Uterus (tissue), 4 donors: ENCODE measurements around the gene BRMS1. TPM values are rescaled to one million over a fixed set of nuclear protein-coding genes. Genes with fewer than 3 reads are reported as not detected.

Source experiments
- DNase-seq, 2 donors: peaks; one replicate each; pipeline ENCODE4 v3.0.0-alpha.2; 2019 to 2020
- H3K27ac ChIP-seq, 2 donors: fragments of 200-600 bp; sonication (generic); 1 replicate in 1 of 2; 2 replicates in 1 of 2; pipeline ENCODE4 v1.5.1; 2016 to 2018
- H3K27me3 ChIP-seq, 2 donors: fragments of 200-600 bp; sonication (generic); one replicate each; pipeline ENCODE4 v1.5.1; 2018 to 2019; ENCODE audit warnings: control low read depth in 1 of 2
- H3K36me3 ChIP-seq, 2 donors: fragments of 200-600 bp; sonication (generic); one replicate each; pipeline ENCODE4 v1.5.1; 2019; ENCODE audit warnings: control low read depth in 1 of 2
- H3K4me1 ChIP-seq, 2 donors: fragments of 200-600 bp; sonication (generic); one replicate each; pipeline ENCODE4 v1.5.1; 2018 to 2019; ENCODE audit warnings: control low read depth in 1 of 2
- H3K4me3 ChIP-seq, 2 donors: fragments of 200-600 bp; sonication (generic); 1 replicate in 1 of 2; 2 replicates in 1 of 2; pipeline ENCODE4 v1.5.1; 2018 to 2019; ENCODE audit warnings: mild to moderate bottlenecking in 1 of 2
- H3K9me3 ChIP-seq, 2 donors: fragments of 200-600 bp; sonication (generic); one replicate each; pipeline ENCODE4 v1.5.1; 2019; ENCODE audit warnings: control low read depth in 1 of 2
- CTCF ChIP-seq, 4 experiments: fragments of 200-600 bp in 2 of 4; fragments of 450-650 bp in 2 of 4; sonication (generic) in 2 of 4; IDR thresholded peaks; one replicate each; pipeline ENCODE4 v1.5.1; 2016 to 2019; ENCODE audit warnings: antibody characterized with exemption in 4 of 4, mild to moderate bottlenecking in 2 of 4, moderate library complexity in 1 of 4
- POLR2A ChIP-seq, 2 donors: fragments of 450-650 bp; IDR thresholded peaks; one replicate each; pipeline ENCODE4 v1.6.1; 2016; ENCODE audit warnings: antibody characterized with exemption in 2 of 2, mild to moderate bottlenecking in 1 of 2, moderate library complexity in 1 of 2
- intact Hi-C: fragments of 100-400 bp; cut with DNase I; formaldehyde crosslinking; loops from one replicate; pipeline ENCODE4 v1.15.1; 2023; ENCODE audit warnings: low total_unique reads
- total RNA-seq, 4 donors: library from RNA; depleted of rRNA in 3 of 4; stranded (reverse); fragments of >200 nt in 3 of 4; gene quantifications; one replicate each; pipeline versions ENCODE4 v1.1.0 to v1.2.4, GENCODE V29; 2014 to 2023
- donor health status: DM: yes; HTN: yes; CAD: no.

BRMS1 gene
- total RNA-seq, 4 donors from 2014 or later, result 15.0 to 77.4 (median 21.9) TPM

DNA sequence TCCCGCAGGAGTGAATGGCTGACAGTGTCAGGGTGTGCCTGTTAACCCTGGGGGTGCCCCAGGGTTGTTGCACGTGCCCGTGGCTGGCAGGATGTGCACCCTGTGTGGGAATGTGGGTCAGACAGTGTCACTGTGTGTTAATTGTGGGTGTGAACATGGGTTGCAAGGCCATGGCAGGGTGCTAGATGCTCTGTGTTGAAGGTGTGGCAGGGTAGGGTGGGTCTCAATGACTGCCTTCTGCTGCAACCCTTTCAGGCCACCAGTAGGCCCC lies 16.9 kb downstream of the BRMS1 start:
- intact Hi-C loops, result no loop called here
- H3K4me1 ChIP-seq, result peaks cover 0 to 4% of the 10 kb centered on the region in 2 donors
- DNase-seq, result no peak
- H3K36me3 ChIP-seq, result no peaks in the 10 kb centered on the region
- H3K27ac ChIP-seq, result peak overlapping the region in 1 of 2 donors; percentile 57
- TF ChIP-seq CTCF (IDR thresholded peaks at IDR 0.05) (no peak), POLR2A (IDR thresholded peaks at IDR 0.05) (no peak)
- H3K27me3 ChIP-seq, result no peaks in the 10 kb centered on the region
- H3K4me3 ChIP-seq, result no peak overlapping the region
- no peaks in the 10 kb centered on the region for H3K9me3 ChIP-seq

GRCh38 chr11:66327171-66328030 lies 17.5 kb downstream of the BRMS1 start:
- H3K27me3 ChIP-seq, result no peaks in the 10 kb centered on the region
- intact Hi-C loops, result no loop called here
- no peaks in the 10 kb centered on the region for H3K9me3 ChIP-seq
- TF ChIP-seq CTCF (IDR thresholded peaks at IDR 0.05), result no peak
- no peak for TF ChIP-seq POLR2A (IDR thresholded peaks at IDR 0.05)
- H3K4me1 ChIP-seq, result peaks cover 0 to 4% of the 10 kb centered on the region in 2 donors
- peak overlapping the region; percentile 57 to 59 for H3K27ac ChIP-seq
- no peaks in the 10 kb centered on the region for H3K36me3 ChIP-seq
- DNase-seq, result no peak
- no peak overlapping the region for H3K4me3 ChIP-seq

DNA sequence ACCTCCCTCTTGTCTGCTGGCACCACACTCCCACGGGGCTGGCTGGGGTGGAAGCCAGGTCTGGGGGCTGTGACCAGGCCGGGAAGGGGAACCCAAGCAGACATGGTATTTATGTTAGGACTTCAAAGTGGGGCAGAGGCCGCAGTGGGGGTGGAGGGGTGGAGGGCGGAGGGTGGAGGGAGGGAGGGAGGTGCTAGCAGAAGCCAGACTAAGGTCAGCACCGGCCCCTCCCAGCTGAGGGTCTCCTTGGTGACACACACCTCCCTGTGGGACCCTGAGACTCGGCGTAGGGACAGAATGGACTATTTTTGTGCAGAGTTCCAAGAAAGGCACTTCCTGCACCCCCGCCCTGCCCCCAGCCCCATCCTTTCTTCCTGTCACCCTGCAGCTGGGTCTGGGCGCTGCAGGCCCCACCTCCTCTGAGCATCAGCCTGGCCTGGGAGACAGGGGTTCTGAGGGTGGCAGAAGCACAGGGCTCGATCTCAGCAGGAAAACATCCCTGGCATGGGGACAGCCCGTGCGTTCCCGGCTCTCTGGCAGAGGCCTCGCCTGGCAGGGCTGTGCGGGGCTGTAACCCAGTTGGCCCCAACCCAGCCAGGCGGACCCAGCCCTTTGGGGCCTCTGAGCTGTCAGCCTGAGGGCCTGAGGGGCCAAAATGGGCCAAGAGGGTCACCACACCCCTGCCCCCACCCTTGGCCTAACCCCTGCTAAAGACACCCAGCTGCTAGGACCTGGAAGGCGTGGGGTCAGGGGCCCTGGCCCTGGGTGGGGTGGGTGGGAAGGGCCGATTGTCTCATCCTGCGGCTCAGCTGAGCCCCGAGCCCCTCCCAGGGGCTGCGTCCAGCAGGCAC lies 18.4 kb downstream of the BRMS1 start:
- H3K4me1 ChIP-seq, result peaks cover 0 to 4% of the 10 kb centered on the region in 2 donors
- intact Hi-C loops, result no loop called here
- no peak for TF ChIP-seq POLR2A (IDR thresholded peaks at IDR 0.05)
- TF ChIP-seq CTCF (IDR thresholded peaks at IDR 0.05), result no peak
- peak overlapping the region; percentile 57 to 59 for H3K27ac ChIP-seq
- H3K4me3 ChIP-seq, result no peak overlapping the region
- no peaks in the 10 kb centered on the region for H3K27me3 ChIP-seq
- DNase-seq, result peak; percentile 34 to 53
- no peaks in the 10 kb centered on the region for H3K9me3 ChIP-seq
- H3K36me3 ChIP-seq, result no peaks in the 10 kb centered on the region

GRCh38 chr11:66325263-66325671 lies 19.6 kb downstream of the BRMS1 start:
- intact Hi-C loops, result no loop called here
- Histone ChIP-seq H3K4me3 (no peak overlapping the region), H3K27ac (peak overlapping the region in 1 of 2 donors; percentile 59), H3K36me3 (no peaks in the 10 kb centered on the region), H3K4me1 (peaks cover 0 to 4% of the 10 kb centered on the region in 2 donors), H3K9me3 (no peaks in the 10 kb centered on the region), H3K27me3 (no peaks in the 10 kb centered on the region)
- no peak for TF ChIP-seq POLR2A (IDR thresholded peaks at IDR 0.05)
- no peak for TF ChIP-seq CTCF (IDR thresholded peaks at IDR 0.05)
- DNase-seq, result no peak

- Histone ChIP-seq H3K27me3 (no peaks in the 10 kb centered on the region), H3K4me3 (no peak overlapping the region), H3K36me3 (no peaks in the 10 kb centered on the region), H3K27ac (no peak overlapping the region), H3K9me3 (no peaks in the 10 kb centered on the region), H3K4me1 (peaks cover 0 to 4% of the 10 kb centered on the region in 2 donors)
- DNase-seq, result no peak
- intact Hi-C loops, result no loop called here
- TF ChIP-seq CTCF (IDR thresholded peaks at IDR 0.05) (no peak), POLR2A (IDR thresholded peaks at IDR 0.05) (no peak)
Observed at GRCh38 chr11:66324664-66325063, 20.2 kb downstream of the BRMS1 start.
